H1 (cell line): ENCODE results near the gene RIMS3. TPM values are rescaled to one million over a fixed set of nuclear protein-coding genes. Genes with fewer than 3 reads are reported as not detected.

Source experiments
- CHD1 ChIP-seq: IDR thresholded peaks from 2 replicates; pipeline ENCODE4 v1.6.1; 2012; ENCODE audit warnings: low read depth, low read length, improper control_type of control experiment
- CTCF ChIP-seq, 3 experiments: IDR thresholded peaks; 1 replicate in 2 of 3; 2 replicates in 1 of 3; pipeline versions ENCODE4 v1.5.1 to v1.6.1; 2011; ENCODE audit warnings: low read length in 3 of 3, mild to moderate bottlenecking in 3 of 3, inconsistent platforms in 2 of 3, low read depth in 1 of 3, moderate library complexity in 1 of 3; ENCODE audit not compliant: insufficient read depth in 1 of 3; ENCODE audit errors: control extremely low read depth in 1 of 3
- GTF2F1 ChIP-seq: IDR thresholded peaks from 2 replicates; pipeline ENCODE4 v1.6.1; 2012; ENCODE audit warnings: low read depth, low read length, improper control_type of control experiment, borderline replicate concordance
- JUND ChIP-seq: IDR thresholded peaks from 2 replicates; pipeline ENCODE4 v1.6.1; 2011; ENCODE audit warnings: mild to moderate bottlenecking, improper control_type of control experiment, low read length
- POLR2AphosphoS5 ChIP-seq: IDR thresholded peaks from 2 replicates; pipeline ENCODE4 v1.6.1; 2011; ENCODE audit warnings: low read depth, low read length
- SP4 ChIP-seq: IDR thresholded peaks from 2 replicates; pipeline ENCODE4 v1.6.1; 2012; ENCODE audit warnings: low read length, inconsistent platforms
- SUZ12 ChIP-seq: fragments of 200-600 bp; sonication (generic); IDR thresholded peaks from 2 replicates; pipeline ENCODE4 v1.6.1; 2012; ENCODE audit warnings: mild to moderate bottlenecking, inconsistent platforms, low read length, moderate library complexity, mixed read lengths
- polyA plus RNA-seq, 7 experiments: library from polyadenylated mRNA; depleted of rRNA in 3 of 7; stranded (reverse) in 5 of 7; unstranded in 2 of 7; fragments of >200 nt in 5 of 7; fragments of 200-250 nt in 2 of 7; gene quantifications; 1 replicate in 5 of 7; 2 replicates in 1 of 7; 4 replicates in 1 of 7; pipeline versions ENCODE4 v1.2.1 to v1.2.3, GENCODE V29; 2011 to 2013; ENCODE audit warnings: missing spikeins in 2 of 7, mixed read lengths in 2 of 7
- total RNA-seq: library from RNA; stranded (reverse); fragmentation: NEBNext Ultra II Directional; extraction: Animal tissue kit (Norgen Biotek cat#: 25700); gene quantifications from 2 replicates; pipeline ENCODE4 v1.2.1, GENCODE V29; 2021
- TF ChIP-seq, protein P1 (sequence below): fragments of 300-600 bp; sonication (generic); IDR thresholded peaks from 2 replicates; pipeline ENCODE4 v1.7.1; 2012; ENCODE audit warnings: low read length, moderate library complexity, mild to moderate bottlenecking, inconsistent platforms; ENCODE audit not compliant: insufficient replicate concordance

Gene RIMS3
- total and polyA plus RNA-seq, 2 of the 8 experiments (the other 6 are each of a cell fraction or from before 2014, with no cell fraction given): 13.3 to 20.6 TPM

GRCh38 chr1:40709100-40709801, 43.8 kb upstream of the RIMS3 start (continued):
- TF ChIP-seq CTCF (IDR thresholded peaks at IDR 0.05; ENCODE audit: control extremely low read depth in 1 of 3, insufficient read depth in 1 of 3, low read depth in 1 of 3, low read length in 3 of 3): no peak
- no peak for TF ChIP-seq CHD1
- TF ChIP-seq SP4: no peak
- TF ChIP-seq, protein P1, sequence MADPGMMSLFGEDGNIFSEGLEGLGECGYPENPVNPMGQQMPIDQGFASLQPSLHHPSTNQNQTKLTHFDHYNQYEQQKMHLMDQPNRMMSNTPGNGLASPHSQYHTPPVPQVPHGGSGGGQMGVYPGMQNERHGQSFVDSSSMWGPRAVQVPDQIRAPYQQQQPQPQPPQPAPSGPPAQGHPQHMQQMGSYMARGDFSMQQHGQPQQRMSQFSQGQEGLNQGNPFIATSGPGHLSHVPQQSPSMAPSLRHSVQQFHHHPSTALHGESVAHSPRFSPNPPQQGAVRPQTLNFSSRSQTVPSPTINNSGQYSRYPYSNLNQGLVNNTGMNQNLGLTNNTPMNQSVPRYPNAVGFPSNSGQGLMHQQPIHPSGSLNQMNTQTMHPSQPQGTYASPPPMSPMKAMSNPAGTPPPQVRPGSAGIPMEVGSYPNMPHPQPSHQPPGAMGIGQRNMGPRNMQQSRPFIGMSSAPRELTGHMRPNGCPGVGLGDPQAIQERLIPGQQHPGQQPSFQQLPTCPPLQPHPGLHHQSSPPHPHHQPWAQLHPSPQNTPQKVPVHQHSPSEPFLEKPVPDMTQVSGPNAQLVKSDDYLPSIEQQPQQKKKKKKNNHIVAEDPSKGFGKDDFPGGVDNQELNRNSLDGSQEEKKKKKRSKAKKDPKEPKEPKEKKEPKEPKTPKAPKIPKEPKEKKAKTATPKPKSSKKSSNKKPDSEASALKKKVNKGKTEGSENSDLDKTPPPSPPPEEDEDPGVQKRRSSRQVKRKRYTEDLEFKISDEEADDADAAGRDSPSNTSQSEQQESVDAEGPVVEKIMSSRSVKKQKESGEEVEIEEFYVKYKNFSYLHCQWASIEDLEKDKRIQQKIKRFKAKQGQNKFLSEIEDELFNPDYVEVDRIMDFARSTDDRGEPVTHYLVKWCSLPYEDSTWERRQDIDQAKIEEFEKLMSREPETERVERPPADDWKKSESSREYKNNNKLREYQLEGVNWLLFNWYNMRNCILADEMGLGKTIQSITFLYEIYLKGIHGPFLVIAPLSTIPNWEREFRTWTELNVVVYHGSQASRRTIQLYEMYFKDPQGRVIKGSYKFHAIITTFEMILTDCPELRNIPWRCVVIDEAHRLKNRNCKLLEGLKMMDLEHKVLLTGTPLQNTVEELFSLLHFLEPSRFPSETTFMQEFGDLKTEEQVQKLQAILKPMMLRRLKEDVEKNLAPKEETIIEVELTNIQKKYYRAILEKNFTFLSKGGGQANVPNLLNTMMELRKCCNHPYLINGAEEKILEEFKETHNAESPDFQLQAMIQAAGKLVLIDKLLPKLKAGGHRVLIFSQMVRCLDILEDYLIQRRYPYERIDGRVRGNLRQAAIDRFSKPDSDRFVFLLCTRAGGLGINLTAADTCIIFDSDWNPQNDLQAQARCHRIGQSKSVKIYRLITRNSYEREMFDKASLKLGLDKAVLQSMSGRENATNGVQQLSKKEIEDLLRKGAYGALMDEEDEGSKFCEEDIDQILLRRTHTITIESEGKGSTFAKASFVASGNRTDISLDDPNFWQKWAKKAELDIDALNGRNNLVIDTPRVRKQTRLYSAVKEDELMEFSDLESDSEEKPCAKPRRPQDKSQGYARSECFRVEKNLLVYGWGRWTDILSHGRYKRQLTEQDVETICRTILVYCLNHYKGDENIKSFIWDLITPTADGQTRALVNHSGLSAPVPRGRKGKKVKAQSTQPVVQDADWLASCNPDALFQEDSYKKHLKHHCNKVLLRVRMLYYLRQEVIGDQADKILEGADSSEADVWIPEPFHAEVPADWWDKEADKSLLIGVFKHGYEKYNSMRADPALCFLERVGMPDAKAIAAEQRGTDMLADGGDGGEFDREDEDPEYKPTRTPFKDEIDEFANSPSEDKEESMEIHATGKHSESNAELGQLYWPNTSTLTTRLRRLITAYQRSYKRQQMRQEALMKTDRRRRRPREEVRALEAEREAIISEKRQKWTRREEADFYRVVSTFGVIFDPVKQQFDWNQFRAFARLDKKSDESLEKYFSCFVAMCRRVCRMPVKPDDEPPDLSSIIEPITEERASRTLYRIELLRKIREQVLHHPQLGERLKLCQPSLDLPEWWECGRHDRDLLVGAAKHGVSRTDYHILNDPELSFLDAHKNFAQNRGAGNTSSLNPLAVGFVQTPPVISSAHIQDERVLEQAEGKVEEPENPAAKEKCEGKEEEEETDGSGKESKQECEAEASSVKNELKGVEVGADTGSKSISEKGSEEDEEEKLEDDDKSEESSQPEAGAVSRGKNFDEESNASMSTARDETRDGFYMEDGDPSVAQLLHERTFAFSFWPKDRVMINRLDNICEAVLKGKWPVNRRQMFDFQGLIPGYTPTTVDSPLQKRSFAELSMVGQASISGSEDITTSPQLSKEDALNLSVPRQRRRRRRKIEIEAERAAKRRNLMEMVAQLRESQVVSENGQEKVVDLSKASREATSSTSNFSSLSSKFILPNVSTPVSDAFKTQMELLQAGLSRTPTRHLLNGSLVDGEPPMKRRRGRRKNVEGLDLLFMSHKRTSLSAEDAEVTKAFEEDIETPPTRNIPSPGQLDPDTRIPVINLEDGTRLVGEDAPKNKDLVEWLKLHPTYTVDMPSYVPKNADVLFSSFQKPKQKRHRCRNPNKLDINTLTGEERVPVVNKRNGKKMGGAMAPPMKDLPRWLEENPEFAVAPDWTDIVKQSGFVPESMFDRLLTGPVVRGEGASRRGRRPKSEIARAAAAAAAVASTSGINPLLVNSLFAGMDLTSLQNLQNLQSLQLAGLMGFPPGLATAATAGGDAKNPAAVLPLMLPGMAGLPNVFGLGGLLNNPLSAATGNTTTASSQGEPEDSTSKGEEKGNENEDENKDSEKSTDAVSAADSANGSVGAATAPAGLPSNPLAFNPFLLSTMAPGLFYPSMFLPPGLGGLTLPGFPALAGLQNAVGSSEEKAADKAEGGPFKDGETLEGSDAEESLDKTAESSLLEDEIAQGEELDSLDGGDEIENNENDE: no peak
- TF ChIP-seq SUZ12: no peak
- TF ChIP-seq GTF2F1: no peak
- 0 out of 2 replicates have a peak, but pooled peaks have one; percentile 27 for TF ChIP-seq JUND
- peak; percentile 64 for TF ChIP-seq POLR2AphosphoS5
